Measurements from ENCODE around the gene PARD6G.

Gene PARD6G

DNA sequence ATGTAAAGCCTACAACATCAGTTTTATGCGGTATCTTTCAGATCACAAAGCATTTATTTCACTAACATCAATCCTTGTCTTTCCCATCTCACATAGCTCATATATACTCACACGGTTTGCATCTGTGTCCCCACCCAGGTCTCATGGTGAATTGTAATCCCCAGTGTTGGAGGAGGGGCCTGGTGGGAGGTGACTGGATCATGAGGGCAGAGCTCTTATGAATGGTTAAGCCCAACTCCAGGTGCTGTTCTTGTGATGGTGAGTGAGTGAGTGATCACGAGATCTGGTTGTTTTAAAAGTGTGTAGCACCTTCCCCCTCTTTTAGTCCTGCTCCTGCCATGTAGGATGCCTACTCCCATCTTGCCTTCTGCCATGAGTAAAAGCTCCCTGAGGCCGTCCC, 42.0 kb downstream of the PARD6G start:
- ChIA-PET CTCF (no interaction called here), POLR2A (no interaction called here)
- TF ChIP-seq, protein P1, sequence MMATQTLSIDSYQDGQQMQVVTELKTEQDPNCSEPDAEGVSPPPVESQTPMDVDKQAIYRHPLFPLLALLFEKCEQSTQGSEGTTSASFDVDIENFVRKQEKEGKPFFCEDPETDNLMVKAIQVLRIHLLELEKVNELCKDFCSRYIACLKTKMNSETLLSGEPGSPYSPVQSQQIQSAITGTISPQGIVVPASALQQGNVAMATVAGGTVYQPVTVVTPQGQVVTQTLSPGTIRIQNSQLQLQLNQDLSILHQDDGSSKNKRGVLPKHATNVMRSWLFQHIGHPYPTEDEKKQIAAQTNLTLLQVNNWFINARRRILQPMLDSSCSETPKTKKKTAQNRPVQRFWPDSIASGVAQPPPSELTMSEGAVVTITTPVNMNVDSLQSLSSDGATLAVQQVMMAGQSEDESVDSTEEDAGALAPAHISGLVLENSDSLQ (IDR thresholded peaks at IDR 0.05), result no peak
- TF ChIP-seq NFRKB (IDR thresholded peaks at IDR 0.05) (no peak), ZNF384 (IDR thresholded peaks at IDR 0.05) (no peak), L3MBTL2 (conservative IDR thresholded peaks at IDR 0.05) (no peak)

DNA sequence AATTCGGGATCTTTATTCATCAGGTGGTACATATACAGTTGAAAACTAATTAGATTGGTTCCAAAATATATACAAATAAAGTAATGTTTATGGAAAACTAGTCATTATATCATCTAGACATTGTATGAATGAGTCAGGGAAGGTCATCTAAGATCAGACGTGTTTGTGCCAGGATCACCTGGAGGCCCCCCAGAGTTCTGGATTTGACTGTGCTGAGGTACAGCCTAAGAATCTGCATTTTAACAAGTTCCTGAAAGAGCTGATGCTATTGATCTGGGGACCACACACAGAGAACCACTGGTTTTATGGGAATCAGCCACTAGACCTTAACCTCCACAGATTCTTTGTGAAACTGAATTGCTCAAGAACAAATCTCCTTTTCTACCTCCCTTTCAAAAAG, 43.2 kb downstream of the PARD6G start:
- no peak for DNase-seq (ENCODE audit: extremely low spot score)
- TF ChIP-seq FOXM1 (IDR thresholded peaks at IDR 0.05; ENCODE audit: borderline replicate concordance), result no peak
- TF ChIP-seq, protein P1 (IDR thresholded peaks at IDR 0.05), result no peak
- TF ChIP-seq SUZ12 (IDR thresholded peaks at IDR 0.05), result no peak
- no peak for TF ChIP-seq LEF1 (IDR thresholded peaks at IDR 0.05; ENCODE audit: borderline replicate concordance)
- no peak for TF ChIP-seq BHLHE40 (IDR thresholded peaks at IDR 0.05; ENCODE audit: borderline replicate concordance)
- no peak for TF ChIP-seq FOXK2 (IDR thresholded peaks at IDR 0.05)
- TF ChIP-seq SP1 (IDR thresholded peaks at IDR 0.05), result no peak
- TF ChIP-seq L3MBTL2 (conservative IDR thresholded peaks at IDR 0.05), result no peak
- no peak for TF ChIP-seq CTBP1 (IDR thresholded peaks at IDR 0.05; ENCODE audit: borderline replicate concordance)
- no peak for TF ChIP-seq TARDBP (IDR thresholded peaks at IDR 0.05)
- TF ChIP-seq ARNT (IDR thresholded peaks at IDR 0.05), result no peak
- no peak for TF ChIP-seq NFRKB (IDR thresholded peaks at IDR 0.05)
- TF ChIP-seq HDGF (IDR thresholded peaks at IDR 0.05; ENCODE audit: borderline replicate concordance), result no peak
- no peak for TF ChIP-seq FOXA1 (IDR thresholded peaks at IDR 0.05)
- TF ChIP-seq ZNF384 (IDR thresholded peaks at IDR 0.05), result no peak
- TF ChIP-seq ELF4 (IDR thresholded peaks at IDR 0.05), result no peak
- POLR2A ChIA-PET, result no interaction called here
- CTCF ChIA-PET, result interaction anchor here (1.0 kb wide), 1 partner anchor 46 kb away, joined by 3 read pairs; no protein-coding TSS in a partner anchor

More for the DNA sequence above, 42.0 kb downstream of the PARD6G start:
- DNase-seq (ENCODE audit: extremely low spot score), result no peak

DNA sequence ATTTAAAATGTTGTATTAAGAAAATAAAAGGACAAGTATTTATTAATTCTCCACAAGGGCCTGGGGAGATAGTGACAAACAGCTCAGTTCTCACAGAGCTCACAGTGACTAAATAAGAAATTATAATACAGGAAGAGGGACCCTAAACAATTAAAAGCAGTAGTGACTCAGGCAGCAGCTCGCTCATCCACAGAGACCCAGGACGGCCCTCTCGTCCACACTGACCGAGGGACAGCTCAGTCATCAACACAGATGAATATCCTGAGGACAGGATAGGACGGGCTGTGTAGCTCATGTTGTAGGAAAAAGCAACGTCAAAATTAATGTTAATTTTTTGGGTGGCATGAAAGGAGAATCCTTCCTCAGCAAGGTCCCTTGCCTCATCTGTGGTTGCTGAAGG, 44.1 kb downstream of the PARD6G start:
- no peak for TF ChIP-seq SUZ12 (IDR thresholded peaks at IDR 0.05)
- no peak for TF ChIP-seq FOXA1 (IDR thresholded peaks at IDR 0.05)
- no peak for TF ChIP-seq HDGF (IDR thresholded peaks at IDR 0.05; ENCODE audit: borderline replicate concordance)
- TF ChIP-seq ZNF384 (IDR thresholded peaks at IDR 0.05), result no peak
- TF ChIP-seq, protein P1 (IDR thresholded peaks at IDR 0.05), result no peak
- no peak for TF ChIP-seq LEF1 (IDR thresholded peaks at IDR 0.05; ENCODE audit: borderline replicate concordance)
- no peak for TF ChIP-seq ARNT (IDR thresholded peaks at IDR 0.05)
- TF ChIP-seq SP1 (IDR thresholded peaks at IDR 0.05), result no peak
- TF ChIP-seq BHLHE40 (IDR thresholded peaks at IDR 0.05; ENCODE audit: borderline replicate concordance), result no peak
- no peak for TF ChIP-seq L3MBTL2 (conservative IDR thresholded peaks at IDR 0.05)
- POLR2A ChIA-PET, result interaction anchor here (1.0 kb wide), 1 partner anchor 44 kb away, joined by 3 read pairs; the partner anchor contains the start of gene PARD6G
- CTCF ChIA-PET, result interaction anchor here (1.0 kb wide), 1 partner anchor 47 kb away, joined by 3 read pairs; no protein-coding TSS in a partner anchor
- no peak for DNase-seq (ENCODE audit: extremely low spot score)

DNA sequence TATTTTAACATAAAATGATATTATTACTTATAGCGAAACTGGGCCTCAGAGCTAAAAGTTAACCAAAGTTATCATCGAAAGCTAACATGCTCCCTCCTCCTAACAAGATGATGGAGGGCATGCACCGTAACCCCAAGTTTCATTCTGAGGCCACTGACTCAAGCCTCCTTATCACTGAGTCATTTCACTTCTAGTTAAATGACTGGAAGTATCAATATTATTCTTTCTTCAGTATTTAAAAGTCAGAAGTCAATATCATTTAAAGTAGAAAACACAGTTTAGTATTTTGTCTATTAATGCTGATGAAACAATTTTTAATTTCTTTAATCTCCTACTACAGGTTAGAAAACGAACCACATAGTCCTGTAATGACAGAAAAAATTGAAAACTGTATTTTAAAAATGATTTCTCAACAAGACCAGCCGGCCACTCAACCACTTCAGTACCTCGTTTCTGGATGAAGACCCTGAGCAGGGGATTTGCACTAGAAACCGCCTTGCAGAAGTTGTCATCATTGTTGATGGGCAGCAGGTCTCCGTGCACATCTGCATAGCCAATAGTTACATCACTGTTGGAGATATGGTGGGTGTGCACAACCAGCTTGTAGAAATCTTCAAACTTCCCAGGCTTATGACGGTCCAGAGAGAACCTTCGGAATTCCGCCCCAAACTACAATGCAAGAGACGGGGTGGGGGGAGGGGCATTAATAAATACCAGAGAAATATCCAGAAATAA, 44.9 kb downstream of the PARD6G start:
- POLR2A ChIA-PET, result interaction anchor here (1.0 to 1.2 kb wide), 2 partner anchors 42 to 45 kb away, joined by 3 read pairs; partner anchors contain the start of gene PARD6G
- CTCF ChIA-PET, result no interaction called here
- TF ChIP-seq CTBP1 (IDR thresholded peaks at IDR 0.05; ENCODE audit: borderline replicate concordance), result no peak
- no peak for TF ChIP-seq ELF4 (IDR thresholded peaks at IDR 0.05)
- no peak for TF ChIP-seq FOXK2 (IDR thresholded peaks at IDR 0.05)
- TF ChIP-seq LEF1 (IDR thresholded peaks at IDR 0.05; ENCODE audit: borderline replicate concordance), result no peak
- TF ChIP-seq FOXM1 (IDR thresholded peaks at IDR 0.05; ENCODE audit: borderline replicate concordance), result no peak
- no peak for TF ChIP-seq ZNF384 (IDR thresholded peaks at IDR 0.05)
- TF ChIP-seq SUZ12 (IDR thresholded peaks at IDR 0.05), result no peak
- no peak for TF ChIP-seq L3MBTL2 (conservative IDR thresholded peaks at IDR 0.05)
- no peak for TF ChIP-seq TARDBP (IDR thresholded peaks at IDR 0.05)
- no peak for TF ChIP-seq ARNT (IDR thresholded peaks at IDR 0.05)
- DNase-seq (ENCODE audit: extremely low spot score), result no peak

DNA sequence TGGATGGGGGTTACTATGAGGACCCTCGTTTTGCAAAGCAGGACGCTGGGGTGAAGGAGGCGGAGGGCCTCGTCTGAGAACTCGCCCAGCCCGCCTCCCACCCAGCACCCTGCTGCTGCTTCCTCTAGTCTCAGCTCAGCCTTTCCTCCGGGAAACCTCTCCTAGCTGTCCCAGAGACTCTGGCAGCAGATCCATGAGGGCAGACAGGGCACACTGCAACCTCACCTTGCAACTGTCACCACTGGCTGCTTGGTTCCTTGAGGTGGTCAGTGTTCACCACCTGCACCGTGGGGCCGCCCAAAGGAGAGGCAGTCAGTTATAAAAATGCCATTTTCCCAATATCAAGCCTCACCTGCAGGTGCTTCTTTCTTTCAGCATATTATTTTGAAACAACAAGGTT, 45.6 kb downstream of the PARD6G start:
- ChIA-PET CTCF (interaction anchor here (2.1 kb wide), 1 partner anchor 31 kb away, joined by 6 read pairs; no protein-coding TSS in a partner anchor), POLR2A (interaction anchor here (1.2 kb wide), 1 partner anchor 42 kb away, joined by 3 read pairs; no protein-coding TSS in a partner anchor)
- TF ChIP-seq ELF4 (IDR thresholded peaks at IDR 0.05), result no peak
- TF ChIP-seq FOXA1 (IDR thresholded peaks at IDR 0.05), result no peak
- no peak for DNase-seq (ENCODE audit: extremely low spot score)

DNA sequence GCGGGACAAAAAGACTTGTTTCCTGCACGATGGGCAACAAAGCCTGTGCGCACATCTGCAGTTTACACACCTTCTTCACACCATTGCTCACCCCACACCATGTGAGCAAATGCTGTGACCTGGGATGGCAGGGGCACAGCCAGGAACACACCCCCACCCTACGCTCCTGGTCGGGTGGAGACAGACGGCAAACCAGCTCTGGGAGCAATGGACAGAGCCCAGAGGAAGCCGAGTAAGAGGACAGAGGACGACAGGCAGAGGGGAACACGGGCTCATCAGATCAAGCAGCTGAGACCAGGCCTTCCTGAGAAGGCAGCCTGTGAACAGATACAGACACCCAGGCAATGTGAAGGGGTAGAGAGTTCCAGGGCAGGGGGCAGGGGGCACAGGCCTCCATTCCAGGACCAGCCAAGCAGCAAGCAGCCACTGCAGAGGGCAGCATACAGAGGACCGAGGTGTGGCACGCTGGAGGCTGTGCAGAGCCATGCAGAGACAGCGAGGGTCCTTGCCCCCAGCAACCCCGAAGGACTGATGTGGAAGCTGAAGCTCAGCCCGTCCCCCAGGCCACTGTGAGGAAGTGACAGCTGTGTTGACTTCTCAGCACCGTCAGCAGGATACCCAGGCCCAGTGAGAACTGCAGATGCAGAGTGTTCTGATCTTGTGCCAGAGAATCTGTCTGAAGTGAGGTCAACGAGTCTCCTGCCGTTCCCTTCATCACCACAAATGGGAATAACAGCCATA, 46.2 kb downstream of the PARD6G start:
- ChIA-PET CTCF (interaction anchor here (1.1 to 2.1 kb wide), 3 partner anchors 9 to 55 kb away, joined by 3 to 6 read pairs (median 5); no protein-coding TSS in a partner anchor), POLR2A (interaction anchor here (1.2 kb wide), 1 partner anchor 43 kb away, joined by 3 read pairs; no protein-coding TSS in a partner anchor)
- no peak for TF ChIP-seq SUZ12 (IDR thresholded peaks at IDR 0.05)
- TF ChIP-seq ELF4 (IDR thresholded peaks at IDR 0.05), result no peak
- TF ChIP-seq HDGF (IDR thresholded peaks at IDR 0.05; ENCODE audit: borderline replicate concordance), result no peak
- TF ChIP-seq BHLHE40 (IDR thresholded peaks at IDR 0.05; ENCODE audit: borderline replicate concordance), result no peak
- no peak for TF ChIP-seq FOXA1 (IDR thresholded peaks at IDR 0.05)
- TF ChIP-seq NFRKB (IDR thresholded peaks at IDR 0.05), result no peak
- TF ChIP-seq FOXK2 (IDR thresholded peaks at IDR 0.05), result no peak
- no peak for DNase-seq (ENCODE audit: extremely low spot score)

Measured in HEK293T (cell line).